Mammary microvascular endothelial cell (primary cell): ENCODE results near the gene DNAJC5G. TPM values are rescaled to one million over a fixed set of nuclear protein-coding genes. Genes with fewer than 3 reads are reported as not detected.

ENCODE experiments used
- total RNA-seq: library from RNA; depleted of rRNA; stranded (reverse); fragments of >200 nt; gene quantifications from 2 replicates; pipeline ENCODE4 v1.2.3, GENCODE V29; 2015

The DNAJC5G gene
- total RNA-seq, result not detected in 2 replicates

GRCh38 chr2:27275211-27276150, at the start of gene DNAJC5G:
Gene DNAJC5G, plus strand, starts transcription at chr2:27275433. Its CDS starts 1,296 bp downstream, at chr2:27276729.

GRCh38 chr2:27262379-27263286, 12.6 kb upstream of the DNAJC5G start, which contains the start of gene SLC30A3:
Gene SLC30A3, minus strand, starts transcription at chr2:27263047. Its CDS starts 141 bp downstream, at chr2:27262906.

GRCh38 chr2:27281855-27282559, 6.8 kb downstream of the DNAJC5G start, which contains the start of gene TRIM54:
Gene TRIM54, plus strand, starts transcription at chr2:27282429. Its CDS starts 303 bp downstream, at chr2:27282732.

GRCh38 chr2:27308359-27308881, 33.2 kb downstream of the DNAJC5G start, which contains the start of gene UCN:
Gene UCN, minus strand, starts transcription at chr2:27308445. Its CDS starts 550 bp downstream, at chr2:27307895.

GRCh38 chr2:27322766-27323595, 47.7 kb downstream of the DNAJC5G start, which contains the start of gene MPV17:
Gene MPV17, minus strand, starts transcription at chr2:27323097. Its CDS starts 580 bp downstream, at chr2:27322517.

Other genes with a start within 250 kb of the DNAJC5G start
- gene TMEM214, start 242.5 kb upstream of the DNAJC5G start, total RNA-seq, result 20.1 and 26.9 TPM in 2 replicates
- 16.4 and 17.5 TPM in 2 replicates for gene AGBL5, start 223.8 kb upstream of the DNAJC5G start, total RNA-seq
- 387 and 401 TPM in 2 replicates for gene OST4, start 203.8 kb upstream of the DNAJC5G start, total RNA-seq
- 7.2 and 11.9 TPM in 2 replicates for gene EMILIN1, start 196.8 kb upstream of the DNAJC5G start, total RNA-seq
- 2.0 TPM in 2 replicates for gene KHK, start 188.7 kb upstream of the DNAJC5G start, total RNA-seq
- gene CGREF1, start 156.3 kb upstream of the DNAJC5G start, total RNA-seq, result 1.5 and 3.5 TPM in 2 replicates
- gene ABHD1, start 151.6 kb upstream of the DNAJC5G start, total RNA-seq, result not detected in 2 replicates
- 46.3 and 47.0 TPM in 2 replicates for gene PREB, start 140.8 kb upstream of the DNAJC5G start, total RNA-seq
- not detected in 2 replicates for gene PRR30, start 136.0 kb upstream of the DNAJC5G start, total RNA-seq
- not detected in 2 replicates for gene TCF23, start 126.4 kb upstream of the DNAJC5G start, total RNA-seq
- gene ATRAID, start 63.4 kb upstream of the DNAJC5G start, total RNA-seq, result 131 and 156 TPM in 2 replicates
- gene SLC5A6, start 63.2 kb upstream of the DNAJC5G start, total RNA-seq, result 34.3 and 65.7 TPM in 2 replicates
- gene CAD, start 58.1 kb upstream of the DNAJC5G start, total RNA-seq, result 47.2 and 60.4 TPM in 2 replicates
- 2.7 and 3.4 TPM in 2 replicates for gene SLC30A3, start 12.4 kb upstream of the DNAJC5G start, total RNA-seq
- gene TRIM54, start 7.0 kb downstream of the DNAJC5G start, total RNA-seq, result 0.49 TPM in 1 of 2 replicates, not detected in the other
- not detected in 2 replicates for gene UCN, start 33.0 kb downstream of the DNAJC5G start, total RNA-seq
- gene MPV17, start 47.7 kb downstream of the DNAJC5G start, total RNA-seq, result 109 and 120 TPM in 2 replicates
- gene GTF3C2, start 81.3 kb downstream of the DNAJC5G start, total RNA-seq, result 37.4 and 41.5 TPM in 2 replicates
- 37.8 and 41.3 TPM in 2 replicates for gene EIF2B4, start 94.9 kb downstream of the DNAJC5G start, total RNA-seq
- 128 and 138 TPM in 2 replicates for gene SNX17, start 95.2 kb downstream of the DNAJC5G start, total RNA-seq
- 6.8 and 8.6 TPM in 2 replicates for gene ZNF513, start 105.3 kb downstream of the DNAJC5G start, total RNA-seq
- gene PPM1G, start 134.2 kb downstream of the DNAJC5G start, total RNA-seq, result 121 and 134 TPM in 2 replicates
- 105 and 115 TPM in 2 replicates for gene NRBP1, start 153.2 kb downstream of the DNAJC5G start, total RNA-seq
- not detected in 2 replicates for gene KRTCAP3, start 166.9 kb downstream of the DNAJC5G start, total RNA-seq
- 17.4 and 17.9 TPM in 2 replicates for gene IFT172, start 214.3 kb downstream of the DNAJC5G start, total RNA-seq
- gene FNDC4, start 219.8 kb downstream of the DNAJC5G start, total RNA-seq, result 15.9 and 20.3 TPM in 2 replicates
- gene GCKR, start 221.4 kb downstream of the DNAJC5G start, total RNA-seq, result 0.34 and 3.7 TPM in 2 replicates